HCT116 (cell line): ENCODE data around the gene DARS1.
"Not testable (repeated sequence)": the region's sequence is repeated elsewhere in the genome, so short reads cannot be mapped to it uniquely, and the experiment has no call there.

Experiments
- CTCF ChIP-seq, 3 experiments: fragments of 200-600 bp in 1 of 3; sonication (generic) in 1 of 3; IDR thresholded peaks in 2 of 3; conservative IDR thresholded peaks in 1 of 3; 2 replicates each; pipeline ENCODE4 v1.5.1; 2012 to 2017; ENCODE audit warnings: low read depth in 2 of 3, low read length in 2 of 3, antibody characterized with exemption in 1 of 3, borderline replicate concordance in 1 of 3, control low read depth in 1 of 3, mild to moderate bottlenecking in 1 of 3, mixed read lengths in 1 of 3, mixed run types in 1 of 3, moderate library complexity in 1 of 3; ENCODE audit not compliant: insufficient read depth in 1 of 3
- POLR2A ChIP-seq: IDR thresholded peaks from 2 replicates; pipeline ENCODE4 v1.7.0; 2011; ENCODE audit warnings: borderline replicate concordance; ENCODE audit not compliant: insufficient read depth, insufficient read length; ENCODE audit errors: extremely low read depth
- POLR2AphosphoS5 ChIP-seq: IDR thresholded peaks from 2 replicates; pipeline ENCODE4 v1.6.1; 2011; ENCODE audit warnings: mild to moderate bottlenecking, low read depth, low read length, moderate library complexity
- SRF ChIP-seq: IDR thresholded peaks from 2 replicates; pipeline ENCODE4 v1.6.1; 2012; ENCODE audit warnings: low read depth

GRCh38 chr2:135958927-135959326, 26.5 kb downstream of the DARS1 start:
- not testable (repeated sequence) for TF ChIP-seq CTCF (IDR thresholded peaks at IDR 0.05 in 2 of 3, conservative IDR thresholded peaks at IDR 0.05 in 1 of 3; ENCODE audit: borderline replicate concordance in 1 of 3, insufficient read depth in 1 of 3, low read depth in 2 of 3, low read length in 2 of 3); POLR2A; SRF; POLR2AphosphoS5
